ENCODE results near the gene FAM193B.
A peak's percentile ranks its signal among the peaks of the same experiment; 100 is the strongest.
"Not testable (repeated sequence)": the region's sequence is repeated elsewhere in the genome, so short reads cannot be mapped to it uniquely, and the experiment has no call there.

FAM193B gene

DNA sequence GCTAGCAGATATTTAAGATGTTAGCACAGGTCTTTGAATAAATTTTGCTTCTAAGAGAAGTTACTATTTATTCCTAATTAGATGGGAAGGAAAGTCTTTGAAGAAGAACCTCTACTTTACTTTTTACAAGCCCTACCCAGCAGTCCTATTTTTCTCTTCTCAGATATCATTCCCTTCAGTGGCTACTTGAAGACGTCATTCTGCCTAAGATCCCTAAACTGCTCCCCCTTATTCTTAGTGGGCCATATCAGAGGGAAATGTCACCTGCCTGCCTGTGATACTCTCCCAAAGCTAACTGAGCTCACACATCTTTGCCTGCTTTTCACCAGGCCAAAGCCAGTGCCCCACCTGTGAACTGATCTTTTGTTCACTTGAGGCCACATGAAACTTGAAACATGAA, 21.1 kb upstream of the FAM193B start:
- no peak for DNase-seq

DNA sequence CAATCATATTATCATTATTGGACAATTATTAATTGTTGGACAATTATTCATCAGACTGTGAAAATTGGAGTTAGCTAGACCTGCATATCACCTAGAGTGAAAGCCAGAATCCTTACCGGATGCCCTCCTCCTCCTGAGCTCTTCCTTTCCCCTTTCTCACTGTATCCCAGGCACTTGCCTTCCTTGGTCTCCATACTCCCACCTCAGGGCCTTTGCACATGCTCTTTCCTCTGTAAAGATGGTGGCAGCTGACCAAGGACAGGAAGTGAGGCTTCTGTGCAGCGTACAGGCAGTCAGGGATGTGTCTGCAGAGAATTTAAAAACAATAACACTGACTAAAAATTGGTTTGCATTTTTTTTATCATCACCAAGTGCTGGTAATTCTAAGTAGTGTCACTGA, 15.5 kb upstream of the FAM193B start:
- DNase-seq = no peak

DNA sequence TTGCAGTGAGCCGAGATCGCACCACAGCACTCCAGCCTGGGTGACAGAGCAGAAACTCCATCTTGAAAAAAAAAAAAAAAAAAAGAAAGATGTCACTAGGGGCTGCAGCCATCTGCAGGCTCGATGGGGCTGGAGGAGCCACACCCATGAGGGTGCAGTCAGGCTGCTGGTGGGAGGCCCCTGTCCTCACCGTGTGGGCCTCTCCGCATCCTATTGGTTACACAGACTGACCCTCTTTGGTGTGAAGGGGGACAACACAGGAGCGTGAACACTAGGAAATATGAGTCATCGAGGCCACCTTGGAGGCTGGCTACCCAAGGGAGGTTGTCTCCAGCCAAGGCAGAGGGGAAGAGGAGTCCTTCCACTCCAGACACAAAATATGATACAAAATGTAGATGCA, 14.0 kb upstream of the FAM193B start:
- no peak for DNase-seq

DNA sequence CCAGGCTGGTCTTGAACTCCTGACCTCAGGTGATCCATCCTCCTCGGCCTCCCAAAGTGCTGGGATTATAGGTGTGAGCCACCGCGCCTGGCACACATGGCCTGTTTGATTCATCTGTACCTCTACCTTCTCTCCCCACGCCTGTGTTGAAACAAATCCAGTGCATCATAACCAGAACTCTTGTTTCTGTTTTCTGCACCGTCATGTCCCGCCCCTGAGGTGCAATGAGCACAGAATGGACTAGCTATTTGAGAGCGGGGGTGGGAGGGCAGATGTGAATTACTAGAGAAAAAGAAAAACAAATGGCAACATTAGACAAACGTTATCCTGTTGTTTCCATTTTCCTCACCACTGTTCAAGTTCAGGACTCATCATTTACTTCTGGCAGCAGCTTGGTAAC, 10.7 kb upstream of the FAM193B start:
- DNase-seq = no peak

DNA sequence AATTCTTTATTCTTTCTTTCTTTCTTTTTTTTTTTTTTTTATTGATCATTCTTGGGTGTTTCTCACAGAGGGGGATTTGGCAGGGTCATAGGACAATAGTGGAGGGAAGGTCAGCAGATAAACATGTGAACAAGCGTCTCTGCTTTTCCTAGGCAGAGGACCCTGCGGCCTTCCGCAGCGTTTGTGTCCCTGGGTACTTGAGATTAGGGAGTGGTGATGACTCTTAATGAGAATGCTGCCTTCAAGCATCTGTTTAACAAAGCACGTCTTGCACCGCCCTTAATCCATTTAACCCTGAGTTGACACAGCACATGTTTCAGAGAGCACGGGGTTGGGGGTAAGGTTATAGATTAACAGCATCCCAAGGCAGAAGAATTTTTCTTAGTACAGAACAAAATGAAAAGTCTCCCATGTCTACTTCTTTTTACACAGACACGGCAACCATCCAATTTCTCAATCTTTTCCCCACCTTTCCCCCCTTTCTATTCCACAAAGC, 5.1 kb upstream of the FAM193B start:
- DNase-seq = not testable (repeated sequence)

DNA sequence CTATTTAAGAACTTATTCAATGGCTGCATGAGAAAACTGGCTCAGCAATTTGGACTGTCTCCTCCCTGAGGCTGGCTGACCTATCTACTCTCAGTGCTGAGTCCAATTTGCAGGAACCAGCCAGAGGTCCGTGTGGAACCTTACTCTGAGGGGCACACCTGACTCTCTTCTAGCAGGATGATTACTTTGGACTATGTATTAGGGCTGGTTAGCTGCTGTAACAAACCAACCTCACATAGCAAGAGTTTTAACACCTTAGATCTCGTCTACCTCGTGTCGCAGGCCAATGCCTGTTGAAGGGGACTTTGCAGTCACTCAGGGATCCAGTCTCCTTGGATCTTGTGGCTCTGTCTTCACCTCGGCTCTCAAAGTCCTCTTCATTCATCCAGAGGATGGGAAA, 3.4 kb upstream of the FAM193B start:
- DNase-seq = no peak

DNA sequence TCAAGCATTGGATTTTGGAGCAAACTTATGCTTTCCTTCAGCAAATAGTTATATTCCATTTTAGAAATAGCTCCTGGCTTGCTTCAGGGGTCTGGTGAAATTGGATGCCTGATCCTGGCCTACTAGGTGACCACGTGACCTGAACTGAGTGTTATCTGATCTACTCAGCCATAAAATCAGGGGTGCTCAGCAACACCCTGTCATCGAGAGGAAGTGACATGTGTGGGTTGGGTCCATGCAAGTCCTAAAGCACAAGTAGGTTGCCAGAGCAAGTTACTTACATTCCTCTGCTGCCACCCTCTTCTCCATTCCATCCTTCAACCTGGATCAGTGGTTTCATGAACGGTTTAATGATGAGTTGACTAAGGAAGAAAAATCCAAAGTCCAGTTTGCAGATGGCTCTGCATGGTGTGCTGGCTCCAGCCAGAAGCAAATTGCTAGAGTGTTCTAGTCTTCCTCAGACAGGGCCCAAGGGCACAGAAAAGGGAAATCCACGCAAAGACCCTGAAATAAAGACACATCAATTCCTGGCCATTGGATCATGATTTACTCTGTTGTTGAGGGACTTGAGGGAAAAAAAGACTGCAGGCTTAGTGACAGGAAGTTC, 2.8 kb upstream of the FAM193B start:
- no peak for DNase-seq

DNA sequence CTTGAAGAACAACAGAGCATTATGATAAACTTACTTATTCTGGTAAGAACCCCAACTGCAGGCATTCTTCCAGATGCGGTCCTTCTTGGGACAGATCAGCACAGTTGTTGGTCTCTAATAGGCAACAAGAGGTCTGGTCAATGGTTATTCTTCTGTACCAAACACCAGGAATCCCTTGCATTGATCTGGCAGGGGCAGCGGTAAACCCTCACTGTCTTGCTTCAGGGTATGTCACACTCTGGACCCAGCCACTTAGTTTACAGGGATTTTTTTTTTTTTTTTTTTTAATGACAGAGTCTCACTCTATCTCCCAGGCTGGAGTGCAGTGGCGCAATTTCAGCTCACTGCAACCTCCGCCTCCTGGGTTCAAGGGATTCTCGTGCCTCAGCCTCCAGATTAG, 1.3 kb upstream of the FAM193B start:
- no peak for DNase-seq

DNA sequence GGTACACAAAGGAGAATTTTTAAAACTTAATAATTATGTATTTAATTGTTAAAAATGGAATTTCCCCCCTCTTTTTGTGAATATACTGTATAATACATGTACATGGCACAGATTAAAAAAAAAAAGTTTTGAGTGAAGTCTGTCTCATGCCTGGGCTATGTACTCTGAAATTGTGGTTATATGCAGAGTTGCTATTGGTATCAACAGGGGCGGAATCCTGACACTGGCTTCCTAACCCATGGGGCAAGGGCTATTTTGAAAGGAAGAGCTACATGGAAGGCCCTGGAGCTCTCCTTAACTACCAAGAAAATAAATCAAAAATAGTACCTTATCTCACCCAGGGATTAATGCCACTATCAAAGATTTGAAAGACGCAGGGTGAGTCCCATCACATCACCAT, 865 bp upstream of the FAM193B start:
- no peak for DNase-seq

DNA sequence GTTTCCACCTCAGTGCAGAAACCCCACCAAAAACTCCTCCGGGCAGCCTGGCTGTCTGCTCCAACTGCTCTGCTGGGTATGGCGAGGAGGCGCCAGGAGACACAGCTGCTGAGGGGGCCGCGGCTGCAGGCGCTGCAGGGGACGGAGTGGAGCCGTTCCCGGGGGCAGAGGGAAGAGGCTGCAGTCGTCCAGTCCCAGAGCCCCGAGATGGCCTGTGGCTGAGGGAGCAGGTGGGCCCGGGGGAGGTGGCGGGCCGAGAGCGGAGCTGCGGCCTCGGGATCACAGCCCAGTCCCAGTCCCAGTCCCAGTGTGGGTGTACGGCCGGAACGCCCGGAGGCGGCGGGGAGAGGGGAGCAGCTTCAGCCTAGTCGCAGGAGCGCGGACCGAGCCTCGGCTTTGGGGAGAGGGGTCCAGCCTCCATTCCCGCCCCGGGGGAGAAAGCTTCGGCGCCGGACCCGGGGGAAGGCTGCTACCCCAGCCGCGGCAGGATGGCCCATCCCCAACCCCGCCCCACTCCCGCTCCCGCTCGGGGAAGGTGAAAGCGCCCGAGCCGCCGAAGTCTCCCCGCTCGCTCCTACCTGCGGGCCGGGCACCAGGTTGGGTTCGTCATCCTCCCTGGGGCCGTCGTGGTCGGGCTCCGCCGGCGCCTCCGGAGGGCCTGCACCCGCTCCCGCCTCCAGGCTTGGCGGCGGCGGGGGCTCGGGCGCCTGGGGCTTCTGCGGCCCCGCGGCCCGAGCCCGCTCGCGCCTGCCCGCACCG, 513 bp downstream of the FAM193B start:
- DNase-seq = peak; percentile 26

DNA sequence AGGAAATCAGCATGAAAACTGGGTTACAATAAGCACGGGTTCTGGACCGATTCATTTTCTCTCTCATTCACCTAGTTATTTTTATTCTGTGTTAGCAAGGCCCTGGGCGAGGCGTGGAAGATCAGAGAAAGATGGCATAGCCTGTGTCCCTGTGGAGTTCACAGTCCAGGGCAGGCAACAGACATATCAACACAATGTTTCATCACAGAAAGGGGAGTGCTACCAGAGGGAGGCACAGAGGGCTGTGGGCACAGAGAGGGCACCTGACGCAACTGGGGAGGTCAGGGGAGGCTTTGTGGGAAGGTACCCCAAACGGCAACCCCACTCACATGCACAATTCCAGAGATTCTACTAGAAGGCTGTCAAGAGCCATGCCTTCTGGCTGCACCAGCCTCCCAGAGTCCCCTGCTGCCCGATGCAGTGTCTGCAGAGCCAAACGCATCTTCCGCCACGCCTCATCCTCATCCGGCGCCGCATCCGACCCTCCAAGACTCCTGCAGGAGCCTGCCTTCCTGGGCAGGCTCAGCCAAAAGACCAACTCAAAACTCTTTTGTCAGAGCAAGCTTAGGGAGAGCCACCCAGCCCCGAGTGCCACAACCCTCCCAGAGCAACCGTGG, 1.4 kb downstream of the FAM193B start:
- no peak for DNase-seq

DNA sequence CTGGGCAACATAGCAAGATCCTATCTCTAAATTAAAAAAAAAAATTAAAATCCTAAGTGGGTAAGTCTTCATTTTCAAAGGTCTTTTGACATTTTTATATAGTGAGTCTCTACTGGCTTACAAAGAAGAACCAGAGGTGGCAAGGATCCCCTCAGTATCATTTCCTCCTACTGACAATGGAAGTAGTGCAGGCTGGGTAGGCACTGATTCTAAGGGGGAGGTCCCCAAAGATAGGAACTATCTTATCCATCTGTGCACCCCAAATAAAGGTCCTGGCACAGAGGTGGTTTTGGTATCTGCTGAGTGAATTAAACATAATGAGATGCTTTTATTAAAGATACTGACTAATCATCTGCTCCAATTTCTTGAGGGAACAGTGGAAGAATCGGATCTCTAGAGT, 4.2 kb downstream of the FAM193B start:
- no peak for DNase-seq

DNA sequence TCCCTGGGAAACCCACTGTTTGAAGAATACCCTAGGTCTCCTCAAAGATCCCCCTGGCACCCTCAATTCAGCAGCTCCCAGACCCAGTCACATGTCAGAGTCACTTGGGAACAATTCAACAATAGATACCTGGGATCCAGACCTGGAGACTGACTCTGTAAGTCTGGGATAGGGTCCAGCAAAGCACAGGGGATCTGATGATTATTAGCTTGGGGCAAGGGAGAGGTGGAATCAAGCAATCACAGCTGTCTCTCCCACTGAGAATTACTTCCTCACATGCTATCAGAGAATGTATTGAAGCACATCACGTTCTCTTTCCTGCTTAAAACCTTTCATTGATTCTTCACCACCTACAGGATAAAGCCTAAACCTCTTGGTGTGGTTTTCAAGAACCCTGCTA, 5.9 kb downstream of the FAM193B start:
- no peak for DNase-seq

DNA sequence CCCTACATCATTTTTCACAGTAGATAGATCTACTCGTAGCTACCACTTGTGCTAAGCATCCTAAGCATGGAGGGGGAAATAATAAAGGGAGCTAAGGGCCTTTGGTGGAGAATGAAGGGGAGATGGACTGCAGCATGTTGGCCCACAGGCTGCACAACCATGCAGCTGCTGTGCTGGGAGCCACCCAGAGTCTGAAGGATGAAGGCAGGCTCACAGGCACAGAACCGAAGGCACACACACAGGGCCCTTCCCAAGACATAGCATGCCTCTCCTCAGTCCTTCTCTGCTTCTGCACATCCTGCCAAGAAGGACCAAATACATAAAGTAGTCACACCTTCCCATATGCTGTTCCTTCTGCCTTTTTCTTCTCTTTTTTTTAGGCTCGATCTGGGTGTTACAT, 6.6 kb downstream of the FAM193B start:
- no peak for DNase-seq

DNA sequence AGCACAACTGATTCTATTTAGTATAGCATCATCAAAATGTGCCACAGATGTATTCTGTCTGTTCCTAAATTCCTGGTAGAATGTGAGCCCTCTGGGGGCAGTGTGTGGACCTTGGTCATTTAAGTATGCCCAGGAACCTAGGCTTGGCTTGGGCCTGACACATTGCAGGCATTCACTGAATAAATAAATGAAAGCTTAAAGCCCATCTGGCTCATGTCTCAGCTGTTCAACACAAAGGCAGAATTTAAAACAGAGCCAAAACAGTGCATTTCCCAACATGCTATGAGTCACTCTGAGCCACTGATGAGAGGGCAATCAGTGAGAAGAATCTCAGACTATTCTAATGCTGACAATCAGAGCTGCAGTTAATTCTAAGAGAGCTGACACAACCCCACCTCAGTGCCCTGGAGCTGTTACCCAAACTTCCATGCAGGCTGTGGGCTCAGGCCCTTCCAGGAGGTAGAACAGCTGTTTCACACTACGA, 8.1 kb downstream of the FAM193B start:
- no peak for DNase-seq

DNA sequence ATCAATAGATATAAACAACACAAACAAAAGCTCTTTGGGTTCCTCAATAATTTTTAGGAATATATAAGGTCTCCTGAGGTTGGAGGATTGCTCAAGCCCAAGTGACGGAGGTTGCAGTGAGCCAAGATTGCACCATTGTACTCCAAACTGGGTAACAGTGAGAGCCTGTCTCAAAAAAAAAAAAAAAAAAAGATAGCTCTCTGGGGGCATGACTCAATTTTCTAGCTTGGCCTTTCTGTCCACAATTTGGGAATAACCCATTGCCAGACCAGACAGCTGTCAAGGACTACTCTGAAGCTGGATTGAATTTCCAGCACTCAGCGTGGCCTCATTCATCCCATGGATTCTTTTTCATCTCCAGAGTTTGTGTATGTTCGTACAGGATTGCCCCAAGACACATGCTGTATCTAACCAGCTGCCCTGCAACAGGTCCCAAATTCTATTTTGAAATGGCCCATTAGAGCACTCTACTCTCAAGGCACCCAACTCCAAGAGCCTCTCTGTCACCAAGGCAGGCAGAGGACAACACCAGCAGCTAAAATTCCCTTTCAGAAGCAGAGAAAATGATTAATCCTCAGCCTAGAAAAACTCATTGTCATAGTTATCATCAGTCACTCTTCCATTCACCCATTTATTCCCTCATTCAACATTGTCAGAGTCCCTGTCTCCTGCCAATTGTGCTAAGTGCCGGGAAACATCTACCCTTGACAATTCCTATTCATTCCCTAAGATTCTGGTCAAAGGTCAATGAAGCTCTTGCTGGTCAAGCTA, 8.7 kb downstream of the FAM193B start:
- DNase-seq = no peak

DNA sequence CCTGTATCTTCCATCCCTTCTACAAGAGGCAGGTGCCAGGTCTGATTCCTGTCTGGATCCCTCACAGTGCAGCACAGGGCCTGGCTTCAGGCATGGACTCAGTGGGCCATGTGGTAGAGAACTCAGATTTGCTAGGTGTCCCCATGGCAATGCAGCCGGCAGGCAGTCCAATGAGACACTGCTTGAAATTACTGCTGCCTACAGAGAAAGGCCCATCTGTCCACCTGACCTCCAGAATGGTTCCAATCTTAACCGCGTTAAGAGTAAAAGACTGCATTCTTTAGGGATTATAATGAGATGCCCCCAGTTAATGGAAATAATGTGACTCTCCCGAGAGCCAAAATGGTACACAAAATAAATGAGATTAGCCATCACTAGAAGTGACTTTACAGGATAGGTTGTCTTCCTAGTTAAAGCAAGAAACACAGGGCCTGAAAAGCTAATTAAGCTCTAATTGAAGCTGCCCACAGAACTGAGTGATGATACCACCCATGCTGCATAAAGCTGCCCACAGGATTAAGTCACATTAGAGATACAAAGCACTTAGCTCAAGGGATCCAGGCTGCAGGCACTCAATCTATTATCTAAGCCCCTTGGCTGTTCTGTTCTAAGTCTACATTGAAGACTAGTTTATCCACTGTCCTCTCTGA, 11.4 kb downstream of the FAM193B start:
- DNase-seq = no peak

DNA sequence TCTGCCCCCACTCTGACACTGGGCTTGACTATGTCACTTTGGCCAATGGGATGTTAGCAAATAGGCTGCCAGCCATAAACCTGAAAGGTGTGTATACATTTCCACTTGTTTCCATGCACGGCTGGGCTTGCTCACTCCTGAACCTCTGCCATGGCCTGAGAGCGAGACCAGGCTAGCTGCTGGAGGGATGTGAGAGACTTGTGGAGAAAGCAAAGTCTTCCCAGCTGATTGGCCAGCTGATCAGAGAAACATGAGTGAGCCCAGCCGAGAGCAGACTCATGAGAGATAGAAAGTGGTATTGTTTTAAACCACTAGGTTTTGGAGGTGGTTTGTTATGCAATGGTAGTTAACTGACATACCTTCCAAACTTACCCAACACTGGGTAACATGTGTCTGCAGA, 13.9 kb downstream of the FAM193B start:
- no peak for DNase-seq

DNA sequence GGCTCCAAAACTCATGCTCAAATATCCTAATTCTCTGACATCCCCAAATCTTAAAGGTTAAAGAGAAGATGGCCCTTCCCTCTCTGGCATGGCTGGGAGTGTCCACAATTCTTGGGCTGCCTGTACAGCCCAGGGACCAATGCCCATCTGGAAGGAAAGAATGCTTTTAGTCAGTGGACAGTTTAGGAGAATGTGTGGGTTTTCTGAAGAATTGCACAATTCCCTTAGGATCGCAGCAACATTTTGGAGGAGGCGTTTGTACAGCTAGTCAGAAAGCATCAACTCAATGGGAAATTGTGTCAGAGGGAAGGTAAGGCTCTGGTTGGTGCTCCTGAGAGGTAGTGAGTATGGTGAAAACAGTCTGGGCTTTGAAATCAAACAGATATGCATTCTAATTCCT, 15.0 kb downstream of the FAM193B start:
- no peak for DNase-seq

DNA sequence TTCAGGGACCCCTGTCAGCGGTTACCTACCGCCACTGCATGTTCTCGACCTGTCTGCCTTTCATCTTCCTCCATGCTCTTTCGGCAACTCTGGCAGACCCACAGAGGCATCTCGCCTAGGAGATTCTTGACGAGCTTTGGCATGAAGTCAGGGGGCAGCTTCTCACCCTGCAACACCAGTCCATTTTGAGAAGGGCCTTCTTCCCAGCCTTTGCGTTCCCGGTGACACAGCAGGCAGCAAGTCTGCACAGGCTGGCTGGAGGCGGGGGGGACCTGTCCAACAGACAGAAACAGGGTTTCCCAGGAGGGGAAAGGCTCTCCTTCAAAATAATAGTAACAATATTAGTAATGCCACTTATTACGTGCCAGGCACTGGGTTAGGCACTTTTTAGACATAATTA, 15.5 kb downstream of the FAM193B start:
- DNase-seq = no peak

DNA sequence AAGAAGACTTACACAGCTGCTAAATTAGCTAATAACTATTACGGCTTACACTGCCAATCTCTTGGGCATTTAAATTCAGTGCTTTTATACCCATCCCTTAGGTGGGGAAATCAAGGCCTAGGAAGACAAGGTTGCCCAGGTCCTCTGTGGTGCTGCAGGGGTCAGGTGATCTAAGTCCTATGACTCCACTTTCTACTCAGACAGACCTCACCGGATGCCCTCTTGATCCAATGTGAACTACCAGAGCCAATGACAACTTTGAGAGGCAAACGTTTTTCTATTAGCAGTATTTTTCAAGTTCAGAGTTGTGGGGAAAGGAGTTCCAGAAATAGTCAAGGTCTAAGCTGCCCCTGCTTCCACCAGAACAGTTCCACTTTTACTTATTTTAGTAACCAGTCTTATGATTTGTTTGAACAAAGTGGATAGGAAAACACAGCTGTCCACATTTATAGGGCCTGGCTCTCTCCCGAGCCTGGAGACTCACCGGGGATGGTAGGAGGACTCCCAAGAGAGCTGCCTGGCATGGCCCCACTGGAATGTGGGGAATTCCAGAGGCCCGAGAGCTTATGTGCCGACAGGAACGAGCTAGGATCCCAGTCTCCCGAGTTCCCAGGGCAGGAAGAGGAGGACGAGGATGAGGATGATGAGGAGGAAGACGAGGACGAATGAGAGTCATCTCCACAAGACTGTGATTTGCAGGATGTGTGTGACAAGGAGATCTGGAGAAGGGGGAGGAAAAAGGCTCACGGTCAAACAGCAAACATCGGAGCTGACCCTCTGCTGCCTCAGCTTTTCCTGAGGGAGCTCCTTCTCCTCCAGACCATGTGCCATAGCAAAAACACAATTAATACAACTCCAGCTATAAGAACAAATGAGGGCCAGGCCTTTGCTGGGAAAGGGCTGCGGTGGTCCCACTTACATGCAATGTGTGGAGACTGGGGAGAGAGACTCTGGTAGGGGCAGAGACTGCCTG, 16.7 kb downstream of the FAM193B start:
- no peak for DNase-seq

DNA sequence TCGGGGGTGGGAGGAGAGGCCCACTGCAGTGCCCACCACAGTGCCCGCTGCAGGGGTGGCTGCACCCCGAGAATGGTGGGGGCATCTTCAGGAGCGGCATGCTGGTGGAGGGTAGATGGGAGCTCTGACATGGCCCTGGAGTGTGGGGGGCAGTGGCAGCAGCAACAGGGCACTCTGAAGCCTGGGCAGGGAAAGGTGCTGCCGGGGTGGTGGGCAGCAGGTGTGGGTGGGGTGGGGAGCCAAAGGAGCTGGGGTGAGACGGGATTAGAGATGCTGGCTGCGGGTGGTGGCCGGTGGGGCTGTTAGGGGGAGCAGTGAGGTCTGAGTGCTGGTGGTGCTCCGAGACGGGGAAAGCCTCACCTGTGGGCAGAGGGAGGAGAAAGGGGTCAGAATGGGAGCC, 18.0 kb downstream of the FAM193B start:
- DNase-seq = no peak

Measured in RPMI8226 (cell line).